D721Med (cell line): ENCODE data around the gene PPP1R16B.

Source experiments
- DNase-seq: peaks from one replicate; pipeline ENCODE4 v3.0.0; 2011; ENCODE audit warnings: low spot score; ENCODE audit not compliant: insufficient read length
- FAIRE-seq: peaks from 2 replicates; lab custom pipeline; 2011; peaks lifted over from hg19 to GRCh38; lab: Jason Lieb, UNC
- TF ChIP-seq, protein P1 (sequence below): IDR thresholded peaks from 2 replicates; pipeline ENCODE4 v1.5.1; 2012; ENCODE audit warnings: mild to moderate bottlenecking, control low read depth; ENCODE audit not compliant: insufficient read depth; ENCODE audit errors: missing control alignments

Gene PPP1R16B

DNA sequence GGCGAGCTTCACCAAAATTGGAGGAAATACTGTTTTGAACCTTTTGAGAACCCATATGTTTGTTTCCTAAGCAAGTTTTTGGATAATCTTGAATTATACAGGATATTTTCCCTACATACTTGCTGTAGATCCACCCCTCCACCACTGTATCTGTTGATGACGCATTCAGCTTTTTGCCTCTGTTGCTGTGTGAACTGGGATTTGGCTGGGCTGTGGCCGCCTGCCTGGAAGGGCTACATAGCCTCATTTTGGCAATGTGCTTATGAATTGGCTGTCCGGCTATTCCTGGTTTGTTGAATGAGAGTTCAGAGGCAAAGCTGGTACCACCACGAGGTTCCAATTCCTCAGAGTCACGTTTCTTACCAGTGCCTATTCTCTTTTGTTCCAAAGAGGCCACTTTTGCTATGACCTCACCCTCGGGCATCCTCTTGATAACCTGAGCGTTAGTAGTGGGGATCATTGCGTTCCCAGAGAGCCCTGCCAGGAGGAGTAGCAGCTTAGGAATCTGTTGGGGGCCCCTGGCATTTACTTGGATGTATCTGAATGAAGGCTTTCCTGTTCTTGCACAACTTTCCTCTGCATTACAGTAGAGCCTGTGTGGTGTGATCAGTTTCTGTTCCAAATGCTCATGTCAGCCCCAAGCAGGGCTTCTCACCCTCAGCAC, 127.1 kb downstream of the PPP1R16B start:
- DNase-seq (no peak), FAIRE-seq (no peak)
- TF ChIP-seq, protein P1, sequence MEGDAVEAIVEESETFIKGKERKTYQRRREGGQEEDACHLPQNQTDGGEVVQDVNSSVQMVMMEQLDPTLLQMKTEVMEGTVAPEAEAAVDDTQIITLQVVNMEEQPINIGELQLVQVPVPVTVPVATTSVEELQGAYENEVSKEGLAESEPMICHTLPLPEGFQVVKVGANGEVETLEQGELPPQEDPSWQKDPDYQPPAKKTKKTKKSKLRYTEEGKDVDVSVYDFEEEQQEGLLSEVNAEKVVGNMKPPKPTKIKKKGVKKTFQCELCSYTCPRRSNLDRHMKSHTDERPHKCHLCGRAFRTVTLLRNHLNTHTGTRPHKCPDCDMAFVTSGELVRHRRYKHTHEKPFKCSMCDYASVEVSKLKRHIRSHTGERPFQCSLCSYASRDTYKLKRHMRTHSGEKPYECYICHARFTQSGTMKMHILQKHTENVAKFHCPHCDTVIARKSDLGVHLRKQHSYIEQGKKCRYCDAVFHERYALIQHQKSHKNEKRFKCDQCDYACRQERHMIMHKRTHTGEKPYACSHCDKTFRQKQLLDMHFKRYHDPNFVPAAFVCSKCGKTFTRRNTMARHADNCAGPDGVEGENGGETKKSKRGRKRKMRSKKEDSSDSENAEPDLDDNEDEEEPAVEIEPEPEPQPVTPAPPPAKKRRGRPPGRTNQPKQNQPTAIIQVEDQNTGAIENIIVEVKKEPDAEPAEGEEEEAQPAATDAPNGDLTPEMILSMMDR = no peak

DNA sequence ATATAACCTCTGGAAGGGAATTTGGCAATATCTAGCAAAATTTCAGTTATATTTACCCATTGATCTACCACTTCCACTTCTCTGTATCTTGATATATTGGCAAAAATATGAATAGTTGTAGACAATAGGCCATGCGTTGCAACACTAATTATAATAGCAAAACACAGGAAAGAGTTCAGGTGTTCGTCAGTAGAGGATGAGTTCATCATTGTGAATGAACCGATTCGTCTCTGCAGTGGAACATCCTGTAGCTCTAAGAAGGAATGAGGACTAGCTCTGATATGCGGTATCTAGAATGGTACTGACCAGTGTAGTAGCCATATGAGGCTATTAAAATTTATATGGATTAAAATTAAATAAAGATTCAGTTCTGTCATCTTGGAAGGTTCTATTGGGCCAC, 129.0 kb downstream of the PPP1R16B start:
- no peak for FAIRE-seq
- DNase-seq = no peak
- TF ChIP-seq, protein P1 = no peak

DNA sequence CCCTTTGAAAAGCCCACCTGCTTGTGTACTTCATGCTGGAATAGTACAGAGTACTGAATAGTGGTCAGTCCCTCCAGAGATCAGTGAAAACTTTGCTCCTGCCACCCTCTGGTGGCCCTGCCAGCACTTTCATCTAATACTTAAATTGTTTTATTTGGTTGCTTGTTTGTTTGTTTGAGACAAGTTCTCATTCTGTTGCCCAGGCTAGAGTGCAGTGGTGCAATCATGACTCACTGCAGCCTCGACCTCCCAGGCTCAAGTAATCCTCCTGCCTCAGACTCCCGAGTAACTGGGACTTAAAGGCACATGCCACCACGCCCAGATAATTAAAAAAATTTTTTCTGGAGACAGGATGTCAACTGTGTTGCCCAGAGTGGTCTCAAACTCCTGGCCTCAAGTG, 129.8 kb downstream of the PPP1R16B start:
- no peak for DNase-seq
- TF ChIP-seq, protein P1 = no peak
- no peak for FAIRE-seq

DNA sequence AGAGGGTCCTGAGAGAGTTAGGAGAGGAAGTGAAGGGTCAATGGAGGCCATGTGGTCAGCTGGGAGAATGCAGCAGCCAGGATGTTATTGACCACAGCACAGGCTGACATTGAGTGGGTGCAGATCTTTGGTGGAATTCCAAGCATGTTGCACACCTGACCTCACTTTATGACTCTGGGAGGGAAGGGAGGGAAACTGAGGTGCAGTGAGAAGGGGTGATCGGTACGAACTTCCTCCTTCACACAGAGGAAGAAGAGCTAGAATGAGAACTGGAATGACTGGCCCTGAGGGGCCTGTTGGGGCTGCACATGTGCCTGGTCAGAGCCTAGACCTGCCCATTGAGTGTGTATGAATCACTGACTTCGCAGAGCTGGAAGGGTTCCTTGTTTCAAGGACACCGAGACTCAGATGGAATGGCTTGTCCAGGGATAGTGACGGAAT, 130.5 kb downstream of the PPP1R16B start:
- no peak for FAIRE-seq
- TF ChIP-seq, protein P1 = no peak

DNA sequence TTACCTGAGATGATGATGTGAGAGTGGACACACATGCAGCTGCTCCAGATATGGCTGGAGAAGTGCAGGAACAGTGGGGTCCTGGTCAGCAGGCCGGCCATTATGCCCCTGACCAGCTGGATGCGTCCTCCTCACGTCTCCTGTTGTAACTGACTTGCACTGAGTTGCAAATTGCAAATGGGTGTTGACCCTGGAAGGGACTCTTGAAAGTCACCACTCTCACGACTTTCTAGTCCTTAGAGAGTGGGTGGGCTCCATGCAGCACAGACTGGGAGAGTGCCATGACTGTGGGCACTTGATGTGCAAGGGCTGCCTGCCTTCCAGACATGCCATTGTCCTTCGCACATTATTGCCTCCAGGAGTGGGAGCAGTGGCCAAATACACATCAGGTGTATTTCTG, 131.5 kb downstream of the PPP1R16B start:
- TF ChIP-seq, protein P1 = no peak

More for the DNA sequence above, 130.5 kb downstream of the PPP1R16B start:
- no peak for DNase-seq

DNA sequence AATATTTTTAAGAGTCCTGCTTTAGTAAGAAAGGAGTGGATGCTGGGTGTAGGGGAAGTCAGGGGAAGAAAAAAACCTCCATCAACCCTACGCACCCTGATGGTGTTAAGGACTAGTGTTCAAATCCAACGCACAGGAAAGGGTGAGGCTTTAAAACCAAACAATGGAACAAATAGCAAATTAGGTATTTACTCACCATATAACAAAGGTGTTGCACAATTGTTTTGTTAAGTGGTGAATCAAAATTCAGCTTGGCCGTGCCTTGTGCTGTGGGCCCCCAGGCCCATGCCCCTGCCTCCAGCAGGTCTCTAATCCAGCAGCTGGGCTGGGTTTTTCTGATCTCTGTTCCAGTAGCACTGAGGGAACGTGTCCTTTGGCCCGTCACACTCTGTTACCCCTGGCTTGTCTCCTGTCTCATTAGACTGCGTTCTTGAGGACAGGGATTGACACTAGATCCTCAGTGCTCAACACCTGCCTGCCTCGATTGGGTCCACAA, 132.5 kb downstream of the PPP1R16B start:
- no peak for FAIRE-seq
- TF ChIP-seq, protein P1 = no peak
- DNase-seq = no peak

More for the DNA sequence above, 131.5 kb downstream of the PPP1R16B start:
- DNase-seq (no peak), FAIRE-seq (no peak)

DNA sequence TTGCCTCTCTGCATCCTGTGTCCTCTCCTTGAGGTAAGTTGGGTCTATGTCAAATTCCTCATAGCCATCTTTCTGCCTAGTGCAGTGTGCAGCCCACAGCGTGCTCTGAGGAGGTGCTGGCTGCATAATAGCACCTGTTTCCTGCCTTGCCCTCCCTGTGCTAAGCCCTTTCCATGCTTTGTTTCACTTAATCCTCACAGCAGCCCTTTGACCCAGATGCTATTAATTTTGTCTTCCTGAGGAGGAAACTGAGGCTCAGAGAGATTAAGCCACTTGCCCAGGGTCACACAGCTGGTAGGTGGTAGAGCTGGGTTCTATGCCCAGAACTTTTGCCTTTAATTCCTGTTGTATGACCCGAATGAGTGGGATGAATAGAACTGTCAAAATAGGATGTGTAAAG, 134.2 kb downstream of the PPP1R16B start:
- TF ChIP-seq, protein P1 = no peak
- DNase-seq = no peak
- no peak for FAIRE-seq
